K562 (cell line): ENCODE results near the gene LRRC37B.
"Not testable (repeated sequence)": the region's sequence is repeated elsewhere in the genome, so short reads cannot be mapped to it uniquely, and the experiment has no call there.

ENCODE experiments used
- CTCF ChIP-seq, 3 experiments: IDR thresholded peaks in 2 of 3; conservative IDR thresholded peaks in 1 of 3; 2 replicates each; pipeline ENCODE4 v1.5.1; 2011 to 2012; ENCODE audit warnings: low read length in 3 of 3, mild to moderate bottlenecking in 3 of 3, control low read depth in 2 of 3, improper control_type of control experiment in 1 of 3, inconsistent platforms in 1 of 3, low read depth in 1 of 3, mixed read lengths in 1 of 3, moderate library complexity in 1 of 3; ENCODE audit not compliant: insufficient read depth in 2 of 3
- ZC3H11A ChIP-seq: IDR thresholded peaks from 2 replicates; pipeline ENCODE4 v1.6.1; 2012; ENCODE audit warnings: low read depth, low read length, improper control_type of control experiment

- not testable (repeated sequence) for TF ChIP-seq CTCF (IDR thresholded peaks at IDR 0.05 in 2 of 3, conservative IDR thresholded peaks at IDR 0.05 in 1 of 3; ENCODE audit: insufficient read depth in 2 of 3, low read depth in 1 of 3, low read length in 3 of 3); ZC3H11A
These were observed 54.7 kb downstream of the LRRC37B start for GRCh38 chr17:32061840-32062239.
